HepG2 (cell line): ENCODE results near the gene SKIDA1. TPM values are rescaled to one million over a fixed set of nuclear protein-coding genes. Genes with fewer than 3 reads are reported as not detected.
A peak's percentile ranks its signal among the peaks of the same experiment; 100 is the strongest.

Source experiments
- ATAC-seq: fragments of 200-7000 bp; cut with Tn5 transposase; 3 replicates; pipeline ENCODE4 v1.9.1; 2020; ENCODE audit warnings: mild to moderate bottlenecking, moderate library complexity
- BruUV-seq: library from RNA; stranded (reverse); fragments of 400-500 nt; replicated peaks from 2 replicates; lab custom pipeline; 2021; lab: Mats Ljungman, UMichigan
- CTCF ChIA-PET: fragments of 300-600 bp; formaldehyde crosslinking; extraction: SDS; loops from one replicate; lab custom pipeline; 2021; ENCODE audit warnings: low total read pairs, inconsistent platforms, low intra/inter-chr PET ratio; lab: Yijun Ruan, JAX
- POLR2A ChIA-PET: fragments of 350-600 bp; sonication (Branson Sonifier 250); formaldehyde crosslinking; loops from one replicate; lab custom pipeline; 2020; ENCODE audit warnings: antibody characterized with exemption, inconsistent platforms; lab: Yijun Ruan, JAX
- DNase-seq: peaks from one replicate; pipeline ENCODE4 v3.0.0-alpha.2; 2015; ENCODE audit warnings: low spot score
- FAIRE-seq: peaks from 3 replicates; lab custom pipeline; 2011; peaks lifted over from hg19 to GRCh38; lab: Jason Lieb, UNC
- H2AFZ ChIP-seq: one replicate; pipeline ENCODE4 v1.6.1; 2011; ENCODE audit warnings: low read length, inconsistent platforms
- H3K27ac ChIP-seq: fragments of 300-600 bp; 3 replicates; pipeline ENCODE4 v1.8.0; 2011; ENCODE audit warnings: mixed run types, mild to moderate bottlenecking, mixed read lengths, low read length, inconsistent platforms; ENCODE audit not compliant: insufficient read depth; ENCODE audit errors: extremely low read length
- H3K27me3 ChIP-seq, 2 experiments: fragments of 200-600 bp in 1 of 2; 2 replicates in 1 of 2; 3 replicates in 1 of 2; pipeline versions ENCODE4 v1.6.0 to v1.8.0; 2011; ENCODE audit warnings: low read length in 2 of 2, mild to moderate bottlenecking in 2 of 2, moderate library complexity in 2 of 2, inconsistent platforms in 1 of 2; ENCODE audit not compliant: insufficient read depth in 2 of 2, control insufficient read depth in 1 of 2
- H3K36me3 ChIP-seq, 2 experiments: fragments of 200-600 bp in 1 of 2; replicated peaks in 1 of 2; 2 replicates in 1 of 2; 3 replicates in 1 of 2; pipeline versions ENCODE4 v1.5.1 to v1.8.0; 2011; ENCODE audit warnings: low read length in 2 of 2, inconsistent platforms in 1 of 2; ENCODE audit not compliant: insufficient read depth in 2 of 2, control insufficient read depth in 1 of 2
- H3K4me1 ChIP-seq: 2 replicates; pipeline ENCODE4 v1.5.1; 2012; ENCODE audit warnings: low read length, inconsistent platforms; ENCODE audit not compliant: insufficient read depth
- H3K4me2 ChIP-seq: 2 replicates; pipeline ENCODE4 v1.6.0; 2011; ENCODE audit warnings: low read depth, low read length, inconsistent platforms
- H3K4me3 ChIP-seq, 3 experiments: fragments of 200-600 bp in 1 of 3; sonication (generic), shearing (Covaris generic) in 1 of 3; replicated peaks in 1 of 3; 2 replicates each; pipeline ENCODE4 v1.5.1; 2011 to 2016; ENCODE audit warnings: low read length in 3 of 3, inconsistent platforms in 2 of 3, low read depth in 2 of 3, mild to moderate bottlenecking in 2 of 3, control low read depth in 1 of 3, mixed read lengths in 1 of 3; ENCODE audit not compliant: insufficient read depth in 1 of 3
- H3K79me2 ChIP-seq: one replicate; pipeline ENCODE4 v1.6.1; 2011; ENCODE audit warnings: low read length, inconsistent platforms; ENCODE audit not compliant: insufficient read depth
- H3K9ac ChIP-seq: 2 replicates; pipeline ENCODE4 v1.6.0; 2011; ENCODE audit warnings: mild to moderate bottlenecking, low read depth, low read length, inconsistent platforms; ENCODE audit not compliant: insufficient read depth
- H3K9me3 ChIP-seq: 2 replicates; pipeline ENCODE4 v1.5.1; 2012; ENCODE audit warnings: mild to moderate bottlenecking, low read length
- H4K20me1 ChIP-seq: 2 replicates; pipeline ENCODE4 v1.6.0; 2011; ENCODE audit warnings: inconsistent platforms, mild to moderate bottlenecking, low read length, moderate library complexity; ENCODE audit not compliant: insufficient read depth
- AHR ChIP-seq: IDR thresholded peaks from 2 replicates; pipeline ENCODE4 v1.6.1; 2018; ENCODE audit warnings: missing genetic modification reagents, missing compliant biosample characterization
- DDIT3 ChIP-seq: sonication (generic); formaldehyde crosslinking; IDR thresholded peaks from 2 replicates; pipeline ENCODE4 v1.4.0; 2020; ENCODE audit warnings: mild to moderate bottlenecking, missing genetic modification reagents
- GPN1 ChIP-seq: sonication (generic); formaldehyde crosslinking; IDR thresholded peaks from 2 replicates; pipeline ENCODE4 v1.5.1; 2020; ENCODE audit warnings: missing genetic modification reagents, borderline replicate concordance
- HNRNPUL1 ChIP-seq: fragments of 200-400 bp; formaldehyde crosslinking; IDR thresholded peaks from 2 replicates; pipeline ENCODE4 v1.6.1; 2017; ENCODE audit warnings: low read depth, mild to moderate bottlenecking, low read length, moderate library complexity
- KLF13 ChIP-seq: sonication (generic); formaldehyde crosslinking; IDR thresholded peaks from 2 replicates; pipeline ENCODE4 v1.4.0; 2020; ENCODE audit warnings: mild to moderate bottlenecking, missing genetic modification reagents
- PAF1 ChIP-seq: IDR thresholded peaks from 2 replicates; pipeline ENCODE4 v1.6.1; 2016; ENCODE audit warnings: missing genetic modification reagents, missing compliant biosample characterization
- SIX1 ChIP-seq: sonication (generic); formaldehyde crosslinking; IDR thresholded peaks from 2 replicates; pipeline ENCODE4 v1.4.0; 2020; ENCODE audit warnings: missing genetic modification reagents, borderline replicate concordance
- TAF1 ChIP-seq: sonication (generic); formaldehyde crosslinking; IDR thresholded peaks from 2 replicates; pipeline ENCODE4 v1.4.0; 2020; ENCODE audit warnings: missing genetic modification reagents
- TCF7L2 ChIP-seq: IDR thresholded peaks from 2 replicates; pipeline ENCODE4 v1.6.1; 2011; ENCODE audit warnings: mild to moderate bottlenecking, low read depth, low read length, moderate library complexity
- ZBTB25 ChIP-seq: IDR thresholded peaks from 2 replicates; pipeline ENCODE4 v1.6.1; 2018; ENCODE audit warnings: missing genetic modification reagents
- ZNF20 ChIP-seq: sonication (generic); formaldehyde crosslinking; IDR thresholded peaks from 2 replicates; pipeline ENCODE4 v1.4.0; 2020; ENCODE audit warnings: mild to moderate bottlenecking, moderate library complexity, missing genetic modification reagents
- ZNF253 ChIP-seq: sonication (generic); formaldehyde crosslinking; IDR thresholded peaks from 2 replicates; pipeline ENCODE4 v1.8.0; 2022; ENCODE audit warnings: mild to moderate bottlenecking, missing genetic modification reagents, borderline replicate concordance
- ZNF746 ChIP-seq: sonication (generic); formaldehyde crosslinking; IDR thresholded peaks from 2 replicates; pipeline ENCODE4 v1.8.0; 2022; ENCODE audit warnings: mild to moderate bottlenecking, missing genetic modification reagents
- WGBS: methylation state at CpG from one replicate; pipeline ENCODE4 v1.1.6; 2017; ENCODE audit warnings: low lambda C conversion rate; 5-methylcytosine and 5-hydroxymethylcytosine counted together
- in situ Hi-C: cut with HindIII; loops from 2 replicates; pipeline ENCODE4 v1.10.0; 2017; ENCODE audit warnings: low pct_unique_long_range_greater_than_20kb; ENCODE audit not compliant: extremely low pct_ligation_motif_present
- intact Hi-C: fragments of 100-400 bp; cut with micrococcal nuclease; formaldehyde crosslinking; loops from one replicate; pipeline ENCODE4 v1.10.0; 2022; ENCODE audit not compliant: unreplicated experiment
- polyA plus RNA-seq, 8 experiments: library from polyadenylated mRNA; depleted of rRNA in 3 of 8; stranded (reverse) in 7 of 8; unstranded in 1 of 8; fragments of >200 nt; fragmentation: Illumina TruSeq in 4 of 8; extraction: Trizol in 4 of 8; gene quantifications; 2 replicates each; pipeline versions ENCODE4 v1.2.1 to v1.2.3, GENCODE V29; 2011 to 2016; ENCODE audit warnings: low read depth in 4 of 8, missing spikeins in 1 of 8, mixed read lengths in 1 of 8; ENCODE audit not compliant: insufficient read depth in 1 of 8
- total RNA-seq, 5 experiments: library from RNA; depleted of rRNA; stranded (reverse); fragments of >200 nt; fragmentation: Illumina TruSeq; extraction: Trizol; gene quantifications; 2 replicates each; pipeline ENCODE4 v1.2.3, GENCODE V29; 2016; ENCODE audit warnings: low read depth in 1 of 5
- TF ChIP-seq, protein P1 (sequence below): sonication (generic); formaldehyde crosslinking; IDR thresholded peaks from 2 replicates; pipeline ENCODE4 v1.4.0; 2020; ENCODE audit warnings: missing genetic modification reagents

Gene SKIDA1
- total and polyA plus RNA-seq, 2 of the 13 experiments (the other 11 are each of a cell fraction or from before 2014, with no cell fraction given) = 0.73 to 1.5 TPM

GRCh38 chr10:21473541-21473940, 51.9 kb downstream of the SKIDA1 start:
- no peak overlapping the region for H3K4me3 ChIP-seq
- no peak for FAIRE-seq
- no peaks in the 10 kb centered on the region for H3K36me3 ChIP-seq
- 0 out of 5 replicates have a peak, but pooled peaks cover 0 to 2% of the 10 kb centered on the region in 2 experiments for H3K27me3 ChIP-seq
- TF ChIP-seq PAF1 (no peak), KLF13 (no peak), GPN1 (no peak), ZNF746 (CRISPR knock-in tag) (no peak), TAF1 (no peak), HNRNPUL1 (no peak), ZBTB25 (no peak), DDIT3 (CRISPR knock-in tag) (no peak), SIX1 (CRISPR knock-in tag) (no peak), ZNF253 (CRISPR knock-in tag) (no peak), TCF7L2 (no peak), ZNF20 (CRISPR knock-in tag) (no peak), AHR (CRISPR knock-in tag) (no peak)
- TF ChIP-seq, protein P1, sequence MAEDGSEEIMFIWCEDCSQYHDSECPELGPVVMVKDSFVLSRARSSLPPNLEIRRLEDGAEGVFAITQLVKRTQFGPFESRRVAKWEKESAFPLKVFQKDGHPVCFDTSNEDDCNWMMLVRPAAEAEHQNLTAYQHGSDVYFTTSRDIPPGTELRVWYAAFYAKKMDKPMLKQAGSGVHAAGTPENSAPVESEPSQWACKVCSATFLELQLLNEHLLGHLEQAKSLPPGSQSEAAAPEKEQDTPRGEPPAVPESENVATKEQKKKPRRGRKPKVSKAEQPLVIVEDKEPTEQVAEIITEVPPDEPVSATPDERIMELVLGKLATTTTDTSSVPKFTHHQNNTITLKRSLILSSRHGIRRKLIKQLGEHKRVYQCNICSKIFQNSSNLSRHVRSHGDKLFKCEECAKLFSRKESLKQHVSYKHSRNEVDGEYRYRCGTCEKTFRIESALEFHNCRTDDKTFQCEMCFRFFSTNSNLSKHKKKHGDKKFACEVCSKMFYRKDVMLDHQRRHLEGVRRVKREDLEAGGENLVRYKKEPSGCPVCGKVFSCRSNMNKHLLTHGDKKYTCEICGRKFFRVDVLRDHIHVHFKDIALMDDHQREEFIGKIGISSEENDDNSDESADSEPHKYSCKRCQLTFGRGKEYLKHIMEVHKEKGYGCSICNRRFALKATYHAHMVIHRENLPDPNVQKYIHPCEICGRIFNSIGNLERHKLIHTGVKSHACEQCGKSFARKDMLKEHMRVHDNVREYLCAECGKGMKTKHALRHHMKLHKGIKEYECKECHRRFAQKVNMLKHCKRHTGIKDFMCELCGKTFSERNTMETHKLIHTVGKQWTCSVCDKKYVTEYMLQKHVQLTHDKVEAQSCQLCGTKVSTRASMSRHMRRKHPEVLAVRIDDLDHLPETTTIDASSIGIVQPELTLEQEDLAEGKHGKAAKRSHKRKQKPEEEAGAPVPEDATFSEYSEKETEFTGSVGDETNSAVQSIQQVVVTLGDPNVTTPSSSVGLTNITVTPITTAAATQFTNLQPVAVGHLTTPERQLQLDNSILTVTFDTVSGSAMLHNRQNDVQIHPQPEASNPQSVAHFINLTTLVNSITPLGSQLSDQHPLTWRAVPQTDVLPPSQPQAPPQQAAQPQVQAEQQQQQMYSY (CRISPR knock-in tag) = no peak
- intact Hi-C loops (no loop called here), in situ Hi-C loops (no loop called here)
- no peaks in the 10 kb centered on the region for H4K20me1 ChIP-seq
- H3K4me2 ChIP-seq = no peak overlapping the region
- CTCF ChIA-PET = no interaction called here
- no peaks in the 10 kb centered on the region for H3K79me2 ChIP-seq
- no peaks in the 10 kb centered on the region for H3K9me3 ChIP-seq
- BruUV-seq = no TSS peak
- no peak overlapping the region for H2AFZ ChIP-seq
- ATAC-seq = peak; percentile 44
- POLR2A ChIA-PET = no interaction called here
- H3K27ac ChIP-seq = no peak overlapping the region
- DNase-seq = no peak
- H3K4me1 ChIP-seq = peaks cover 19% of the 10 kb centered on the region
- no peak overlapping the region for H3K9ac ChIP-seq
- 56% methylated on average over 10 of the region's 10 CpGs for WGBS
